ENCODE measurements around the gene GRIN1. TPM values are rescaled to one million over a fixed set of nuclear protein-coding genes. Genes with fewer than 3 reads are reported as not detected.

GRIN1 gene
- total RNA-seq, 6 experiments from 2014 or later: not detected

- Histone ChIP-seq H3K27me3 (peaks cover 2 to 63% of the 10 kb centered on the region in 2 donors), H3K4me1 (peaks cover 0 to 30% (median 0%) of the 10 kb centered on the region in 4 donors), H3K9me3 (no peaks in the 10 kb centered on the region), H3K36me3 (no peaks in the 10 kb centered on the region), H3K4me3 (no peak overlapping the region), H3K27ac (no peak overlapping the region)
- WGBS (ENCODE audit: insufficient coverage, low coverage, low lambda C conversion rate, missing lambda C conversion rate): 0% methylated on average over 7 of the region's 44 CpGs
- intact Hi-C loops (cut with DNase I): loop anchor here in 1 of 2 donors (10.0 kb wide), 1 partner anchor 607 kb away; no protein-coding TSS in a partner anchor
- no peak for ATAC-seq
- TF ChIP-seq POLR2A (IDR thresholded peaks at IDR 0.05) (no peak), CTCF (IDR thresholded peaks at IDR 0.05) (no peak)
- DNase-seq: no peak
Observed at GRCh38 chr9:137167277-137167746, 28.4 kb downstream of the GRIN1 start.

- peaks cover 0 to 25% (median 0%) of the 10 kb centered on the region in 4 donors for H3K4me1 ChIP-seq
- no peaks in the 10 kb centered on the region for H3K9me3 ChIP-seq
- H3K4me3 ChIP-seq: peak overlapping the region in 1 of 3 donors; percentile 6
- no peak overlapping the region for H3K27ac ChIP-seq
- intact Hi-C loops (cut with DNase I): loop anchor here in 1 of 2 donors (10.0 kb wide), 1 partner anchor 607 kb away; no protein-coding TSS in a partner anchor
- no peaks in the 10 kb centered on the region for H3K36me3 ChIP-seq
- 0% methylated on average over 3 of the region's 57 CpGs for WGBS (ENCODE audit: insufficient coverage, low coverage, low lambda C conversion rate, missing lambda C conversion rate)
- H3K27me3 ChIP-seq: peaks cover 0 to 60% of the 10 kb centered on the region in 2 donors
- no peak for ATAC-seq
- DNase-seq: no peak
- TF ChIP-seq CTCF (IDR thresholded peaks at IDR 0.05): no peak
- TF ChIP-seq POLR2A (IDR thresholded peaks at IDR 0.05): no peak
Observed at GRCh38 chr9:137167747-137168572, 29.0 kb downstream of the GRIN1 start.

GRCh38 chr9:137168573-137168903, 29.6 kb downstream of the GRIN1 start:
- Histone ChIP-seq H3K36me3 (no peaks in the 10 kb centered on the region), H3K4me1 (peaks cover 0 to 24% (median 0%) of the 10 kb centered on the region in 4 donors), H3K27ac (no peak overlapping the region), H3K4me3 (peak overlapping the region in 2 of 3 donors; percentile 6 to 19), H3K9me3 (no peaks in the 10 kb centered on the region), H3K27me3 (peaks cover 0 to 58% of the 10 kb centered on the region in 2 donors)
- ATAC-seq (peak in 1 of 4 donors; percentile 10), DNase-seq (no peak)
- 0% methylated on average over 14 of the region's 36 CpGs for WGBS (ENCODE audit: insufficient coverage, low coverage, low lambda C conversion rate, missing lambda C conversion rate)
- TF ChIP-seq CTCF (IDR thresholded peaks at IDR 0.05) (no peak), POLR2A (IDR thresholded peaks at IDR 0.05) (no peak)
- intact Hi-C loops (cut with DNase I): loop anchor here in 1 of 2 donors (10.0 kb wide), 1 partner anchor 606 kb away; no protein-coding TSS in a partner anchor

- 0% methylated on average over 10 of the region's 124 CpGs for WGBS (ENCODE audit: insufficient coverage, low coverage, low lambda C conversion rate, missing lambda C conversion rate)
- ATAC-seq (peak in 3 of 4 donors; percentile 26 to 54 (median 48)), DNase-seq (no peak)
- no peaks in the 10 kb centered on the region for H3K36me3 ChIP-seq
- H3K4me1 ChIP-seq: peaks cover 0 to 24% (median 0%) of the 10 kb centered on the region in 4 donors
- intact Hi-C loops (cut with DNase I): loop anchor here in 1 of 2 donors (10.0 kb wide), 1 partner anchor 606 kb away; no protein-coding TSS in a partner anchor
- TF ChIP-seq CTCF (IDR thresholded peaks at IDR 0.05): no peak
- TF ChIP-seq POLR2A (IDR thresholded peaks at IDR 0.05): no peak
- H3K27ac ChIP-seq: no peak overlapping the region
- peak overlapping the region in 2 of 3 donors; percentile 6 to 19 for H3K4me3 ChIP-seq
- peaks cover 0 to 53% of the 10 kb centered on the region in 2 donors for H3K27me3 ChIP-seq
- no peaks in the 10 kb centered on the region for H3K9me3 ChIP-seq
Observed at GRCh38 chr9:137168904-137169856, 30.2 kb downstream of the GRIN1 start.

Data from right lobe of liver (tissue), 6 donors.